Activated naive CD8-positive, alpha-beta T cell (primary cell): ENCODE data around the gene APOH.
"Not testable (repeated sequence)": the region's sequence is repeated elsewhere in the genome, so short reads cannot be mapped to it uniquely, and the experiment has no call there.

Experiments used
- H3K27ac Mint-ChIP-seq: one replicate; pipeline ENCODE4 v1.8.0; 2021; ENCODE audit warnings: mixed read lengths
- H3K27me3 Mint-ChIP-seq: one replicate; pipeline ENCODE4 v1.8.0; 2021; ENCODE audit warnings: mixed read lengths
- H3K36me3 Mint-ChIP-seq: one replicate; pipeline ENCODE4 v1.8.0; 2021; ENCODE audit warnings: mixed read lengths
- H3K4me1 Mint-ChIP-seq: one replicate; pipeline ENCODE4 v1.8.0; 2021; ENCODE audit warnings: low read depth, mixed read lengths
- H3K4me3 Mint-ChIP-seq: one replicate; pipeline ENCODE4 v1.8.0; 2021; ENCODE audit warnings: mild to moderate bottlenecking, mixed read lengths
- H3K9me3 Mint-ChIP-seq: one replicate; pipeline ENCODE4 v1.8.0; 2021; ENCODE audit warnings: low read depth, mixed read lengths

Gene APOH

DNA sequence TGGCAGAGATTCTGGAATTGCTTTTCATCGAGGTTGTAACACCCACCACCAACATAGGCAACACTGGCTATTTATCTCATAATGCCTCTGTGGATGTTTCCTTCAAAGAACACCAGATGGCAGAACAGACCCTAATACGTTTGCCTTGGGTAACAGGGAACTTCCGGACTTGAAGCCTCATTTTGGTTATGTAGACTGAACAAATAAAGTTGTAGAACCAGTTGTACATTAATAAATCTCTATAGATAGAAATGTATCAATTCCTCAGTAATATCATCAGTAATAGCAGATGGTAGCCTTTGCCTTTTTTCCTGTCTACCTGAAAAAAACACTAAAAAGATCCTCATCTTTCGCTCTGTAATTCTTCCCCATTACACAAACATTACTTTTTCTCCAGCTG is 25.9 kb upstream of the APOH start:
- Mint-ChIP-seq H3K4me1 (peaks cover 22% of the 10 kb centered on the region), H3K27me3 (no peaks in the 10 kb centered on the region), H3K4me3 (peak overlapping the region; percentile 40), H3K36me3 (no peaks in the 10 kb centered on the region), H3K9me3 (no peaks in the 10 kb centered on the region), H3K27ac (peak overlapping the region; percentile 90)

DNA sequence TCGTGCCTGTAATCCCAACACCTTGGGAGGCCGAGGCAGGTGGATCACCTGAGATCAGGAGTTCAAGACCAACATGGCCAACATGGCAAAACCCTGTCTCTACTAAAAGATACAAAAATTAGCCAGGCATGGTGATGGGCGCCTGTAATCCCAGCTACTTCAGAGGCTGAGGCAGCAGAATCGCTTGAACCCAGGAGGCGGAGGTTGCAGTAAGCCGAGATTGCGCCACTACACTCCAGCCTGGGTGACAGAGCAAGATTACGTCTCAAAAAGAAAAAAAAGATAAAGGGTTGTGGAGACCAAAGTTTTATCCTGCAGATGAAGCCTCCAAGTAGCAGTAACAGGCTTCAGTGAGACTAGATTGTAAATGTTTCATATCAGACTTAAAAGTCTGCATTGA is 24.2 kb upstream of the APOH start:
- H3K36me3 Mint-ChIP-seq, H3K27me3 Mint-ChIP-seq, H3K4me3 Mint-ChIP-seq, H3K27ac Mint-ChIP-seq, H3K9me3 Mint-ChIP-seq: not testable (repeated sequence)
- peaks cover 22% of the 10 kb centered on the region for H3K4me1 Mint-ChIP-seq

DNA sequence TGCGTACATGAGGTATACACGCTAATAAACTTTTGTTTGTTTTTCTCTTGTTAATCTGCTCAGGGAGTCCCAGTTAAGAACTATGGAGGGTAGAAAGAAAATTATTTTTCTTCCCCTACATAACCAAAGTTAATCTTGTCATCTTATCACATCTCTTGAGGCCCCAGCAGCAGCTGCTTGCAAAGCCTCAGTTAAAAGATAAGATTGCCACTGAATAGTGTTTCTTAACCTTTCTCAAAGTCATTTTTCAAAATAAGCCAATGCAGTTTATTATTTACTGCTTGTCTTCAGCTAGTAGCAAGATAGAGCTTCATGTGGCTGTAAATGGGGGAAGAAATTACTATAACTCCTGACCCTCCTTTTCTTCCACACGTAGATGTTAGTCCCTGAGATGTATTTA is 21.5 kb upstream of the APOH start:
- H3K27me3 Mint-ChIP-seq = no peaks in the 10 kb centered on the region
- H3K4me1 Mint-ChIP-seq = peaks cover 34% of the 10 kb centered on the region
- H3K9me3 Mint-ChIP-seq = no peaks in the 10 kb centered on the region
- peaks cover 2% of the 10 kb centered on the region for H3K36me3 Mint-ChIP-seq
- no peak overlapping the region for H3K27ac Mint-ChIP-seq
- H3K4me3 Mint-ChIP-seq = no peak overlapping the region

DNA sequence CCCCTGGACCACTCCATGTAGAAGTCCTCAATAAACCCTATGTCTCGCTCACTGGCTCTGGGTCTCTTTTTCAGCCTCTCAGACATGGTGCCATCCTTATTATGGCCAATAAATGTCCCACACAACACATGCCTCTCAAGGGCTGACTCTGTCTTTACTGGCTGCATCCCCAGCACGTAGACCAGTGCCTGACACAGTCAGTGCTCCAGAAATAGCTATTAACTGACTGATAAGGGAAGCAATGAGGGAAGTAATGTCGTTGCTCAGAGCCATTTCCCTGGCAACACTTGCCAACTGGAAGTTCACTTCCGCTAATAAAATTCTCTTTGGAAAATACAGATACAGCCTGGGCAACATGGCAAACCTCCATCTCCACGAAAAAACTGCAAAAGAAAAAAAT is 19.1 kb upstream of the APOH start:
- no peaks in the 10 kb centered on the region for H3K27me3 Mint-ChIP-seq
- H3K27ac Mint-ChIP-seq = no peak overlapping the region
- H3K9me3 Mint-ChIP-seq = no peaks in the 10 kb centered on the region
- H3K4me1 Mint-ChIP-seq = peaks cover 40% of the 10 kb centered on the region
- peaks cover 3% of the 10 kb centered on the region for H3K36me3 Mint-ChIP-seq
- no peak overlapping the region for H3K4me3 Mint-ChIP-seq

DNA sequence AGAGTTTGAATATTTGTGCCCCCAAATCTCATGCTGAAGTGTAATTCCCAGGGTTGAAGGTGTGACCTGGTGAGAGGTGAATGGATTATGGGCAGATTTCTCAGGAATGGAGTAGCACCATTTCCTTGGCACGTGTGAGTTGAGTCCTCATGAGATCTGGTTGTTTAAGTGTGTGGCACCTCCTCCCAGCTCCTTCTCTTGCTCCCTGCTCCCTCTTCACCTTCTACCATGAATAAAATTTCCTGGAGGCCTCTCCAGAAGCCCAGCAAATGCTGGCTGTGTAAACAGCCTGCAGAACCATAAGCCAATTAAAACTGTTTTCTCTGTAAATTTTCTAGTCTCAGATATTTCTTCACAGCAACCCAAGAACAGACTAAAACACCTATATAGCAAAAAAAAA is 12.6 kb upstream of the APOH start:
- Mint-ChIP-seq H3K4me3 (no peak overlapping the region), H3K36me3 (peaks cover 3% of the 10 kb centered on the region), H3K4me1 (peaks cover 25% of the 10 kb centered on the region), H3K9me3 (no peaks in the 10 kb centered on the region), H3K27ac (no peak overlapping the region), H3K27me3 (no peaks in the 10 kb centered on the region)

DNA sequence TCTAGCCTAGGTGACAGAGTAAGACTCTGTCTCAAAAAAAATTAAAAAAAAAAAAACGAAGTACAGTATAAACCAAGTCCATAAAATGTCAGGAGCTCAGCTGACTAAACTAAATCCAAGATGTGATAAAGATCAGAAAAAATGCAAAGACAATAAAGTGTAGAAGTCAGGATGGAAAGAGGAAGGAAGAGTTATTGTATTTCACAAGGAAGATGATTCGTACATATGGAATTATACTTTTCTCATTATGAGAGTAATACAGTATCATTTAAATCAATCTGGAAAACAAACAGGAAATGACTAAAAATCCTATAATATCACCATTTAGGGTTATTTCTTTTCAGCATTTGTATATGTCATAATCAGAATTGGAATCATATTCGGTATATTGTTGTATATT is 11.4 kb upstream of the APOH start:
- H3K27me3 Mint-ChIP-seq = no peaks in the 10 kb centered on the region
- no peaks in the 10 kb centered on the region for H3K9me3 Mint-ChIP-seq
- H3K36me3 Mint-ChIP-seq = peaks cover 2% of the 10 kb centered on the region
- no peak overlapping the region for H3K27ac Mint-ChIP-seq
- no peak overlapping the region for H3K4me3 Mint-ChIP-seq
- peaks cover 16% of the 10 kb centered on the region for H3K4me1 Mint-ChIP-seq

DNA sequence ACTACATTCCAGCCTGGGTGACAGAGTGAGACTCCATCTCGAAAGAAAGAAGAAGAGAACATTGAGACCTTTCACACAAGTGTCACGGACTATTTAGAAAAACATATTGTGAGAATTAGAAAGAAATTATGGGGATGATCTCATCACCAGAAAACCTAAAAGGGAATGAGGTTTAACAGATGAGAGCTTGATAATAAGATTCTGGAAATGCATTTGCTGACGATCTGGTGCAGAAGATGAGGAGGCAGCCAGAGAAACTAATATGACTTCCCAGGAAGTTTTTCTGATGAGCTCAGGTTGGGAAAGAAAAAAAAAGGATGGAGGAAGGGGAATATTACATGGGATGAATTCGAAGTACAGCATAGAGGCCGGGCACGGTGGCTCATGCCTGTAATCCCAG is 10.8 kb upstream of the APOH start:
- peaks cover 2% of the 10 kb centered on the region for H3K36me3 Mint-ChIP-seq
- H3K4me3 Mint-ChIP-seq = no peak overlapping the region
- H3K27me3 Mint-ChIP-seq = no peaks in the 10 kb centered on the region
- H3K4me1 Mint-ChIP-seq = peaks cover 10% of the 10 kb centered on the region
- H3K9me3 Mint-ChIP-seq = no peaks in the 10 kb centered on the region
- no peak overlapping the region for H3K27ac Mint-ChIP-seq

DNA sequence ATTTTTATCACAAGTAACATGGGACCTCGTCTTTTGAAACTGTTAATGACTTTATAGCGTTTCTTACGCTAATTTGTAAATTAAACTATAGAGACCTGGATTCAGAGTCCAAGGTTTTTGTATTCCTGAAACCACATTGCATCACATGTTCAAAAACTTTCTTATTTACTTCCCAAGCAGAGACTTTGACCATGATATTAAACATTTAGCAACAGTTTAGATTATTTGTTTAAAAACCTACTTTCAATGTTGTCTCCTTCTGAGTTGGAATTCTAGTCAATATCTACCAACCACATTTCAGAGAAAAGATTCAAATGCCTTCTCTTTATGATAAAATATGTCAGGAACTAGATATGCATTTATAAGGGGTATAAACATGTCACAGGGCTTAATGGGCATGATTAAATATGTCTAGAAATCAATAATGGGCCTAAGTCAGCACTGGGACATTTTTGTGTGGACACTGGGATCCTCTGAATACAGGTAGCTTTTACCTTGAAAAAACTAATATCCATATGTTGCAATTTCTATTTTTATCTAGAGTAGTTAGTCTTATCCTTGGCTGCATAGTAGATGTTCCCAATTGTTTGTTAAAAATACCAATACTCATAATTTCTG is 6.3 kb upstream of the APOH start:
- H3K9me3 Mint-ChIP-seq = no peaks in the 10 kb centered on the region
- no peaks in the 10 kb centered on the region for H3K36me3 Mint-ChIP-seq
- H3K27me3 Mint-ChIP-seq = no peaks in the 10 kb centered on the region
- H3K27ac Mint-ChIP-seq = no peak overlapping the region
- H3K4me3 Mint-ChIP-seq = no peak overlapping the region
- H3K4me1 Mint-ChIP-seq = peaks cover 9% of the 10 kb centered on the region

DNA sequence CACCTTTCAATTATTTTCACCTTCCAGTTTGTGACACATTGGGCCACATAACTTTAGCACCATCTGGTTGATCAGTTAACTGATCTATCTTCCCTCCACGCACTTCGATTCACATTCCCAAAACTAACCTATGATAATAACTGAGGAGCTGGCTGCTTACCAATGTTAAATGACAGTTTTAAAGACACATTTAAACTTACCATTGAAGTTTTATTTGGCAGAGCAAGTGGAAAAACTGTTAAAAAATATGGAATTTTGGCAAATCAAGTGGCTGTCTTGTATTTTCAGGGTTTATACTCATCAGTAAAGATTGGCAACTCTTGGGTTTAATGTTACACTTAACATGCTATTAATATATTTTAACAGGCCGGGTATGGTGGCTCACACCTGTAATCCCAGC is 5.4 kb upstream of the APOH start:
- no peaks in the 10 kb centered on the region for H3K9me3 Mint-ChIP-seq
- H3K4me1 Mint-ChIP-seq = peaks cover 9% of the 10 kb centered on the region
- H3K27ac Mint-ChIP-seq = no peak overlapping the region
- H3K27me3 Mint-ChIP-seq = no peaks in the 10 kb centered on the region
- H3K4me3 Mint-ChIP-seq = no peak overlapping the region
- no peaks in the 10 kb centered on the region for H3K36me3 Mint-ChIP-seq

DNA sequence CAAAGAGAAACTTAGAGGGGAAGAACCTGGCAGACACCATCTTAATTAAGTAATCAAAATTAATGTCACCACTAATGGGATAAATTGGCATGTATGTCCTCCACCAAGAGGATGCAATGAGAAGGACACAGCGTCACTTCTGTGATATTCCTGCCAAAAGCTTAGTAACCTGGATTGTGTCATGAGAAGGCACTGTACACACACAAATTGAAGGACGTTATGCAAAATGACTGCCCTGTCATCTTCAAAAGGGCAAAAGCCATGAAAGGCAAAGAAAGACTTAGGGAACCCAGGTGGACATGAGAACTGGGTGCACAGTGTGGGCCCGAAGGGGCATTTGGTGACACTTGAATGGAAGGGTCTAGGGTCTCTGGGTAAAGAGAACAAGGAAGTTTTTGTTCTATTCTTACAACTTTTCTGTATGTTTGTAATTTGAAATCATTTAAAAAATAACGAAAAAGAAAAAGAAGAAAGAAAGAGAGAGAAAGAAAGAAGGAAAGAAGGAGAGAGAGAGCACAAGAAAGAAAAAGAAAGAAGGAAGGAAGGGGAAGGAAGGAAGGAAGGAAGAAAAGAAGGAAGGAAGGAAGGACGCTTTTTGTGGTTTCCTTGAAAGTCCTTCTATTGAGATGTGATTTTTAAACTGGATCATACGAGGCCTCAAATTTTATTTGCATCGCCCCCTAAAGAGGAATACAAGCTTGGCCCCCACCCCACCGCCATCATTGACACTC is 4.0 kb upstream of the APOH start:
- no peaks in the 10 kb centered on the region for H3K9me3 Mint-ChIP-seq
- no peak overlapping the region for H3K27ac Mint-ChIP-seq
- H3K36me3 Mint-ChIP-seq = no peaks in the 10 kb centered on the region
- no peak overlapping the region for H3K4me3 Mint-ChIP-seq
- H3K27me3 Mint-ChIP-seq = no peaks in the 10 kb centered on the region
- H3K4me1 Mint-ChIP-seq = peaks cover 9% of the 10 kb centered on the region

DNA sequence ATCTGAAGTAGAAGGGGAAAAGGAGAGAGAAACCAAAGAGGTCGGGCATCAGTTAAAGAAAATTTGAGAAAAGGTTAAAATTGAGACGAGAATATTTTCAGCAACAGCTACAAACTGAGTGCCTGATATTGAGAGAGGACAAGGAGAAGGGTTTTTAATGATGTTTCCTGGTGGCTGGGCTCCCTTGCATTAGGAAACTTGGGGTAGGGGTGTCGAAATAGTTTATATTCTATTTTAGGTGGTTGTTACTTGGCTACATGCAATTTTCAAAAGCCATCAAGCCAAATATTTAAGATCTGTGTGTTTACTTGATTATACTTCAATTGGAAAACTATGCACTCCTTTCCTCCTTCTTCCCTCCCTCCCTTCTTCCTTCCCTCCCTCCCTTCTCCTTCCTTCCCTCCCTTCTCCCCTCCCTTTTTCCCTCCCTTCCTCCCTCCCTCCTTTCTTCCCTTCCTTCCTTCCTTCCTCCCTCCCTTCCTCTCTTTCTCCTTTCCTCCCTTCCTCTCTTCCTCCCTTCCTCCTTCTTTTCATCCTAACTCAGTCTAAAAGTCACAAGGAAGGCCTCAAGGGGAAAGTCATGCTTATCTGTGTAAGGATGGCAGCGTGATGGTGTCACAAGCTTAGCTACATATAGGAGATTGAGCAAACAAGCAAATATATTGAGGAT is 1.8 kb upstream of the APOH start:
- Mint-ChIP-seq H3K36me3 (no peaks in the 10 kb centered on the region), H3K4me1 (peaks cover 9% of the 10 kb centered on the region), H3K27me3 (no peaks in the 10 kb centered on the region), H3K4me3 (no peak overlapping the region), H3K9me3 (no peaks in the 10 kb centered on the region), H3K27ac (no peak overlapping the region)

DNA sequence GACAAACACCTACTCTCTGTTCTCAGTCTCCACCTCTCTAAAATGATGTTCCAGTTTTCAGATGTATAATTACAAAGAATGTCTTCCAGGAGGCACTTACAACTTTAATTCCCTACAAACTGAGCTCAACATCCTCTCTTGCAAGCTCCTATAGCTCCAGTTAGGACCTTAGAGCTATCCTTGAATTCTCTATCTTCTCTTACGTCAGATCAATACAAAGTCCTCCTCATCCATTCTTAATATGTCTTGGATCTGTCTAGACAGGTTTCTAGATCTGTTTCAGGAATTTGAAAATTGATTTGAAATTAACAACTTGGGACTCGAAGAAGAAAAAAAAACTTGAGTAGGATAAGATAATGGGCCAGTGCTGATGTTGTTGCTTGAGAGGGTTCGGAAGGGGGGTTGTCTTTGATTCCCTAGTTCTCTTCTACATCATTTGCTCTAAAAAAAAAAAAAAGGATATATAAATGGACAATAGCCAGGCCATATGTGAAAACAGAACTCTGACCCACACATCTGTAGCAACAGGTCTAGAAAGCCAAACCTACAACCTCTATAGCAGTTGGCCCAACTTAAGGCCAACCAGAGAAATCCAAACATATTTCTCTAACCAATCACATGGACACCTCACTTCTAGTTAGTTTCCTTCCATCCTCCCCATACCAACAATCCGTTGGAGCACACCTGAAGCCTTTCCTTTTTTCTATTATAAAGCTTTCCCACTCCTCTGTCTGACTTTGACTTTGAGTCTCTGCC is 746 bp upstream of the APOH start:
- Mint-ChIP-seq H3K4me3 (no peak overlapping the region), H3K9me3 (no peaks in the 10 kb centered on the region), H3K27me3 (no peaks in the 10 kb centered on the region), H3K4me1 (peaks cover 9% of the 10 kb centered on the region), H3K36me3 (no peaks in the 10 kb centered on the region), H3K27ac (no peak overlapping the region)

DNA sequence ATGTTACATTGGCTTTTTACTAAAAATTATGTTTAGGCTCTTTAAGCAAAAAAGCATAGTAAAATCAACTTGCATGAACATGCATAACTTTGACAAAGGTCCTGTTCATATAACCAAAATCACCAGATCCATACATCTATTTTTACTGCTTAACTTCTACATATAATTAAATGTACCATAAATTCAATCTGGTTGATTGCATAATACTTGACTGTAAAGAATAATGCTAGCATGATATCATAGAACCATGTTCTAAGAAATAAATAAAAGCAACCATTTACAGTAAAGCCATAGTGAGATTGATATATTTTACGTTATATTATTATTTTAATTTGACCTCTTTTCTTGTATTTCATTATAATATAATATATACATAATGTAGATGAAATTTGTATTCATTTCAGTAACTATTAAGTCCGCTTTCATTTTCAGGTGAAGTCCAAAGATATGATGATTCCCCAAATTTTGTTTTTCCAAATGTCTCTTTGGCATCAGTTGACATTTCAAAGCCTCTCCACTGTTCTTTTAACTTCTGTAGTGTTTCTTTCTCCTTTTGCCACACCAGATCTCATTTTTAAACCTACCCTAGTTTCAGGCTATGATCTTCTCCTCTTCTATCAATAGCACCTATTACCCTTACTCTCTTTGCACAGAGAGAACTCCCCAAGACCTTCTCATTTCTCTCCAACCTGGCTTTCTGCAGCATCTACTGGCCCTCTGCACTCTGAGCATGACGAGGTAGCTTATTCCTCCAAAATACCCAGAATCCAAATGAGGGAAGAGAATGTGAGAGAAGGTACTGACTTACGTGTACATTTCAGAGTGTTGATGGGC is 1.8 kb downstream of the APOH start:
- Mint-ChIP-seq H3K27ac (no peak overlapping the region), H3K36me3 (peaks cover 3% of the 10 kb centered on the region), H3K4me3 (no peak overlapping the region)

DNA sequence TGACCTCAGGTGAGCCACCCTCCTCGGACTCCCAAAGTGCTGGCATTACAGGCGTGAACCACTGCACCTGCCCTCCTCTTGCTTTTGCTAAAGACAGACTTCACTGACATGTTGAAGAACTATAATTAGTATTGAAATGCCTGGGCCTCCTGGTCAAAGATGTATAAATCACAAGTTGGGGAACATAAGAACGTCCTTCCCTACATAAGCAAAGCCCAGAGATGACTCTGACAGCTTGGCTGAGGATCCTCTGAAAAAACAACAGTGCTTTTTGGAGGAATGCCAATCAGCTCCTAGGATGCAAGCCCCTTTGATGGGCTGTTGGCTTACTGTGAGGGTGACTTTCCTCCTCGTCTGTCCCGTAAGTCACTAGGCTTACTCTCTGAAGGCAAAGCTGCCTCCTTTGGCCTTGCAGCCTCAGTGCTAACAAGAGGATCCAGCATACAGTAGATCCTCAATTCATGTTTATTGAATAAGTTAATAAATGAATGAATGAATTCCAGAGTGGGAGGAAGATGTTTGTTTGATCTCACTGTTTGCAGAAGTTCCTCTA is 6.3 kb downstream of the APOH start:
- Mint-ChIP-seq H3K4me3 (no peak overlapping the region), H3K36me3 (peaks cover 6% of the 10 kb centered on the region), H3K27me3 (peaks cover 7% of the 10 kb centered on the region), H3K27ac (no peak overlapping the region), H3K4me1 (peaks cover 1% of the 10 kb centered on the region), H3K9me3 (no peaks in the 10 kb centered on the region)

More for the DNA sequence above, 1.8 kb downstream of the APOH start:
- no peaks in the 10 kb centered on the region for H3K9me3 Mint-ChIP-seq
- no peaks in the 10 kb centered on the region for H3K4me1 Mint-ChIP-seq
- H3K27me3 Mint-ChIP-seq = peaks cover 2% of the 10 kb centered on the region
